NCI-H345 treated with DMSO at 0.1 percent for 48 hours (cell line): ENCODE data around the gene MTREX.

Experiments used
- DNase-seq: peaks from one replicate; lab custom pipeline; 2025; ENCODE audit not compliant: unreplicated experiment; lab: John Stamatoyannopoulos, UW

The MTREX gene

GRCh38 chr5:55470282-55470681 lies 162.5 kb downstream of the MTREX start:
- DNase-seq = no peak

GRCh38 chr5:55471468-55471867 lies 163.7 kb downstream of the MTREX start:
- DNase-seq = no peak

DNA sequence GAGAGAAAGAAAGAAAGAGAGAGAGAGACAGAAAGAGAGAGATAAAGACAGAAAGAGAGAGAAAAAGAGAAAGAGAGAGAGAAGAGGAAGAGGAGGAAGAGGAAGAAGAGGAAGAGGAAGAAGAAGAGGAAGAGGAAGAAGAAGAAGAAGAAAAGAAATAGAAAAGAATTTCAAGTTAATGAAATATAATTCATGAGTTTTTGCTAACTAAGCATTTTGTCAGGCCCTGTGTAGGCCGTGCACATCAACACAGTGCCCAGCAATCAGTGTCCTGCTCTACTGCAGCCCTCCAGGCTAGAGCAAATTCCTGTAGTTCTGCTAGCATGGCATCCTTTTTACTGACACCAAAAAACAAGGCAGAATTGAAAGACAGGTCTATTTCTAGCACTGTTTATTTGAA lies 164.9 kb downstream of the MTREX start:
- DNase-seq = no peak
